Measurements from ENCODE around the gene EVA1A. TPM values are rescaled to one million over a fixed set of nuclear protein-coding genes. Genes with fewer than 3 reads are reported as not detected.

EVA1A gene
- total and polyA plus RNA-seq, 2 of the 8 experiments (the other 6 are each of a cell fraction or from before 2014, with no cell fraction given): 2.4 to 4.3 TPM

- FAIRE-seq: no peak
Measured at GRCh38 chr2:75475049-75475448, 85.7 kb downstream of the EVA1A start.

More at GRCh38 chr2:75475049-75475448, 85.7 kb downstream of the EVA1A start:
- Histone ChIP-seq H4K20me1 (replicated peaks in 1 of 2; ENCODE audit: control insufficient read depth in 1 of 2, insufficient read depth in 2 of 2, low read length in 2 of 2) (no peaks in the 10 kb centered on the region), H3K9me3 (ENCODE audit: insufficient read depth in 2 of 2, low read depth in 1 of 2, low read length in 1 of 2) (no peaks in the 10 kb centered on the region), H4K5ac (ENCODE audit: insufficient read length, low read depth, low read length) (no peak overlapping the region), H3K14ac (ENCODE audit: insufficient read length) (no peak overlapping the region), H3K9ac (replicated peaks in 1 of 4; ENCODE audit: extremely low read depth in 1 of 4, low read depth in 3 of 4, low read length in 3 of 4) (no peak overlapping the region), H3K56ac (replicated peaks; ENCODE audit: insufficient read length, low read depth, low read length) (no peak overlapping the region), H3K27me3 (replicated peaks in 1 of 4; ENCODE audit: control insufficient read depth in 3 of 4, extremely low read depth in 1 of 4, insufficient read depth in 3 of 4, low read length in 3 of 4) (no peaks in the 10 kb centered on the region), H3K36me3 (ENCODE audit: control insufficient read depth in 2 of 4, insufficient read depth in 4 of 4, low read length in 3 of 4) (no peaks in the 10 kb centered on the region), H2BK120ac (replicated peaks; ENCODE audit: low read depth, low read length) (no peak overlapping the region), H3K4ac (replicated peaks; ENCODE audit: insufficient read length, low read depth, low read length) (no peak overlapping the region), H3K79me1 (ENCODE audit: low read depth, low read length) (no peaks in the 10 kb centered on the region), H4K91ac (replicated peaks; ENCODE audit: insufficient read length, low read length) (no peak overlapping the region), H2AFZ (ENCODE audit: low read length) (no peak overlapping the region), H3K4me3 (ENCODE audit: extremely low read depth in 1 of 4, insufficient read depth in 2 of 4, low read depth in 3 of 4, low read length in 4 of 4) (no peak overlapping the region), H3K23ac (ENCODE audit: insufficient read length) (no peak overlapping the region), H3K23me2 (ENCODE audit: low read depth, low read length) (no peaks in the 10 kb centered on the region), H4K8ac (ENCODE audit: extremely low read depth, insufficient read depth, low read length) (no peak overlapping the region), H2BK20ac (ENCODE audit: low read length) (no peak overlapping the region), H3K27ac (ENCODE audit: low read depth, low read length) (no peak overlapping the region), H2BK15ac (ENCODE audit: low read length) (no peak overlapping the region), H3K79me2 (ENCODE audit: control insufficient read depth in 1 of 2, insufficient read depth in 2 of 2, low read length in 2 of 2) (no peaks in the 10 kb centered on the region), H3K4me2 (ENCODE audit: insufficient read depth in 1 of 2, low read depth in 2 of 2, low read length in 2 of 2) (no peak overlapping the region), H2AK5ac (ENCODE audit: low read depth, low read length) (no peak overlapping the region), H3K4me1 (replicated peaks in 1 of 4; ENCODE audit: control insufficient read depth in 3 of 4, insufficient read depth in 4 of 4, low read length in 3 of 4) (peaks cover 0 to 11% (median under 1%) of the 10 kb centered on the region in 4 experiments; a peak in 3 of 7 replicates), H2BK12ac (ENCODE audit: low read depth, low read length) (no peak overlapping the region), H3K18ac (ENCODE audit: extremely low read depth, low read length) (no peak overlapping the region; the same call in 1 of the 2 replicates), H2BK5ac (ENCODE audit: low read depth, low read length) (no peak overlapping the region)
- POLR2A ChIA-PET (ENCODE audit: partially characterized antibody): no interaction called here
- CTCF ChIA-PET (ENCODE audit: partially characterized antibody): interaction anchor here (1.0 to 10.5 kb wide), 4 partner anchors 8 to 464 kb away, joined by 3 to 77 read pairs (median 4); no protein-coding TSS in a partner anchor
- no peak for TF ChIP-seq CHD2 (IDR thresholded peaks at IDR 0.05; ENCODE audit: low read length)
- TF ChIP-seq SIX5 (IDR thresholded peaks at IDR 0.05; ENCODE audit: low read depth, low read length): no peak
- no peak for TF ChIP-seq CREB1 (IDR thresholded peaks at IDR 0.05)
- TF ChIP-seq RBBP5 (IDR thresholded peaks at IDR 0.05; ENCODE audit: borderline replicate concordance, low read depth, low read length): no peak
- no peak for TF ChIP-seq NANOG (IDR thresholded peaks at IDR 0.05; ENCODE audit: insufficient read depth, low read depth, low read length, poor library complexity, severe bottlenecking)
- no peak for TF ChIP-seq E2F6 (IDR thresholded peaks at IDR 0.05)
- no peak for TF ChIP-seq GABPA (IDR thresholded peaks at IDR 0.05; ENCODE audit: borderline replicate concordance, insufficient read depth, low read length)
- no peak for TF ChIP-seq CEBPB (IDR thresholded peaks at IDR 0.05; ENCODE audit: low read depth, low read length)
- no peak for TF ChIP-seq RNF2 (IDR thresholded peaks at IDR 0.05; ENCODE audit: borderline replicate concordance, low read depth, low read length, missing control alignments, poor library complexity, severe bottlenecking)
- no peak for TF ChIP-seq ZNF274 (IDR thresholded peaks at IDR 0.05; ENCODE audit: borderline replicate concordance, extremely low read depth, low read length)
- TF ChIP-seq MAX (IDR thresholded peaks at IDR 0.05): no peak
- no peak for DNase-seq (ENCODE audit: low read depth in 1 of 2, low spot score in 2 of 2)
- 93% methylated on average over 2 of the region's 2 CpGs; no CpG with 5 or more reads in 1 of the 2 experiments for WGBS, 2 experiments (ENCODE audit: extremely low coverage in 1 of 2, insufficient coverage in 1 of 2, insufficient read length in 1 of 2, insufficient replicate concordance in 2 of 2, low coverage in 1 of 2, low lambda C conversion rate in 2 of 2, missing lambda C conversion rate in 1 of 2)

All from H1 (cell line).